GM19239 (cell line): ENCODE results near the gene KLF14.
A peak's percentile ranks its signal among the peaks of the same experiment; 100 is the strongest.
"Not testable (repeated sequence)": the region's sequence is repeated elsewhere in the genome, so short reads cannot be mapped to it uniquely, and the experiment has no call there.

Experiments used
- DNase-seq: peaks from one replicate; pipeline ENCODE4 v3.0.0; 2011; ENCODE audit warnings: low spot score; ENCODE audit not compliant: insufficient read length
- FAIRE-seq: peaks from 2 replicates; lab custom pipeline; 2011; peaks lifted over from hg19 to GRCh38; lab: Jason Lieb, UNC

The KLF14 gene

GRCh38 chr7:130721486-130722277, 12.3 kb downstream of the KLF14 start:
- FAIRE-seq (no peak), DNase-seq (no peak)

- no peak for DNase-seq
- no peak for FAIRE-seq
Measured at GRCh38 chr7:130719541-130719940, 14.5 kb downstream of the KLF14 start.

- FAIRE-seq (no peak), DNase-seq (no peak)
Measured at GRCh38 chr7:130712416-130712815, 21.6 kb downstream of the KLF14 start.

- DNase-seq (no peak), FAIRE-seq (no peak)
Measured at GRCh38 chr7:130708766-130709165, 25.2 kb downstream of the KLF14 start.

GRCh38 chr7:130708001-130708400, 26.0 kb downstream of the KLF14 start:
- no peak for DNase-seq
- no peak for FAIRE-seq

- DNase-seq, result no peak
- no peak for FAIRE-seq
Measured at GRCh38 chr7:130703851-130704250, 30.2 kb downstream of the KLF14 start.

- FAIRE-seq, result no peak
- DNase-seq, result no peak
Measured at GRCh38 chr7:130701650-130702049, 32.4 kb downstream of the KLF14 start.

GRCh38 chr7:130700760-130701159, 33.2 kb downstream of the KLF14 start:
- DNase-seq (no peak), FAIRE-seq (no peak)

GRCh38 chr7:130699686-130700085, 34.3 kb downstream of the KLF14 start:
- DNase-seq (no peak), FAIRE-seq (no peak)

GRCh38 chr7:130697820-130698219, 36.2 kb downstream of the KLF14 start:
- DNase-seq, result no peak
- no peak for FAIRE-seq

GRCh38 chr7:130695840-130696239, 38.2 kb downstream of the KLF14 start:
- DNase-seq, result no peak
- peak; percentile 86 for FAIRE-seq

- DNase-seq, FAIRE-seq: not testable (repeated sequence)
Measured at GRCh38 chr7:130692396-130692795, 41.6 kb downstream of the KLF14 start.

GRCh38 chr7:130689683-130690082, 44.3 kb downstream of the KLF14 start:
- no peak for DNase-seq
- no peak for FAIRE-seq

- DNase-seq (no peak), FAIRE-seq (no peak)
Measured at GRCh38 chr7:130683026-130683425, 51.0 kb downstream of the KLF14 start.
